ENCODE results near the gene FBXL16.

- TF ChIP-seq CTCF (IDR thresholded peaks at IDR 0.05; ENCODE audit: low read depth, low read length, missing input control) (no peak), RXRA (IDR thresholded peaks at IDR 0.05) (no peak), MAX (IDR thresholded peaks at IDR 0.05) (no peak), ZBTB33 (IDR thresholded peaks at IDR 0.05) (no peak), TAF1 (conservative IDR thresholded peaks at IDR 0.05) (no peak), RAD21 (IDR thresholded peaks at IDR 0.05) (no peak), JUND (IDR thresholded peaks at IDR 0.05) (no peak), GABPA (IDR thresholded peaks at IDR 0.05 in 1 of 2, conservative IDR thresholded peaks at IDR 0.05 in 1 of 2) (no peak), HNF4G (IDR thresholded peaks at IDR 0.05) (no peak), REST (IDR thresholded peaks at IDR 0.05) (no peak)
Measured at GRCh38 chr16:659618-660017, 46.0 kb downstream of the FBXL16 start.

All from liver (tissue), 3 donors.